BJ (cell line): ENCODE results near the gene ARSB. TPM values are rescaled to one million over a fixed set of nuclear protein-coding genes. Genes with fewer than 3 reads are reported as not detected.

Experiments used
- CTCF ChIA-PET: fragments of 350-600 bp; formaldehyde crosslinking; extraction: SDS; loops from one replicate; lab custom pipeline; 2021; ENCODE audit warnings: antibody characterized with exemption, inconsistent platforms; lab: Yijun Ruan, JAX
- POLR2A ChIA-PET: fragments of 300-600 bp; sonication (Branson Sonifier 250); formaldehyde crosslinking; extraction: SDS; loops from one replicate; lab custom pipeline; 2021; ENCODE audit warnings: antibody characterized with exemption; lab: Charles Lee
- DNase-seq: peaks from one replicate; pipeline ENCODE4 v3.0.0-alpha.2; 2011; ENCODE audit warnings: low read depth
- H3K27me3 ChIP-seq: 2 replicates; pipeline ENCODE4 v1.6.0; 2011; ENCODE audit warnings: low read length; ENCODE audit not compliant: control insufficient read depth, insufficient read depth
- H3K36me3 ChIP-seq: 2 replicates; pipeline ENCODE4 v1.5.1; 2011; ENCODE audit warnings: low read length; ENCODE audit not compliant: control insufficient read depth, insufficient read depth
- H3K4me3 ChIP-seq: 2 replicates; pipeline ENCODE4 v1.5.1; 2011; ENCODE audit warnings: low read depth, mild to moderate bottlenecking, control low read depth, low read length
- polyA plus RNA-seq: library from polyadenylated mRNA; depleted of rRNA; stranded (reverse); fragments of >200 nt; gene quantifications from 2 replicates; pipeline ENCODE4 v1.2.3, GENCODE V29; 2011
- TF ChIP-seq, protein P1 (sequence below): IDR thresholded peaks from 2 replicates; pipeline ENCODE4 v1.5.1; 2011; ENCODE audit warnings: low read depth, mild to moderate bottlenecking, control low read depth, inconsistent platforms, low read length, moderate library complexity; ENCODE audit not compliant: insufficient read depth

Gene ARSB
- polyA plus RNA-seq, 1 experiment = 26.7 TPM

GRCh38 chr5:78747705-78748359 lies 237.3 kb downstream of the ARSB start:
- ChIA-PET POLR2A (no interaction called here), CTCF (interaction anchor here (0.5 to 1.4 kb wide), 4 partner anchors 83 to 211 kb away, joined by 3 to 5 read pairs (median 3); no protein-coding TSS in a partner anchor)

GRCh38 chr5:78747055-78747454 lies 238.1 kb downstream of the ARSB start:
- no peaks in the 10 kb centered on the region; the same call in 1 of the 2 replicates for H3K27me3 ChIP-seq
- TF ChIP-seq, protein P1, sequence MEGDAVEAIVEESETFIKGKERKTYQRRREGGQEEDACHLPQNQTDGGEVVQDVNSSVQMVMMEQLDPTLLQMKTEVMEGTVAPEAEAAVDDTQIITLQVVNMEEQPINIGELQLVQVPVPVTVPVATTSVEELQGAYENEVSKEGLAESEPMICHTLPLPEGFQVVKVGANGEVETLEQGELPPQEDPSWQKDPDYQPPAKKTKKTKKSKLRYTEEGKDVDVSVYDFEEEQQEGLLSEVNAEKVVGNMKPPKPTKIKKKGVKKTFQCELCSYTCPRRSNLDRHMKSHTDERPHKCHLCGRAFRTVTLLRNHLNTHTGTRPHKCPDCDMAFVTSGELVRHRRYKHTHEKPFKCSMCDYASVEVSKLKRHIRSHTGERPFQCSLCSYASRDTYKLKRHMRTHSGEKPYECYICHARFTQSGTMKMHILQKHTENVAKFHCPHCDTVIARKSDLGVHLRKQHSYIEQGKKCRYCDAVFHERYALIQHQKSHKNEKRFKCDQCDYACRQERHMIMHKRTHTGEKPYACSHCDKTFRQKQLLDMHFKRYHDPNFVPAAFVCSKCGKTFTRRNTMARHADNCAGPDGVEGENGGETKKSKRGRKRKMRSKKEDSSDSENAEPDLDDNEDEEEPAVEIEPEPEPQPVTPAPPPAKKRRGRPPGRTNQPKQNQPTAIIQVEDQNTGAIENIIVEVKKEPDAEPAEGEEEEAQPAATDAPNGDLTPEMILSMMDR = no peak
- POLR2A ChIA-PET = no interaction called here
- no peak overlapping the region for H3K4me3 ChIP-seq
- no peaks in the 10 kb centered on the region for H3K36me3 ChIP-seq
- DNase-seq = no peak
- CTCF ChIA-PET = interaction anchor here (0.5 to 1.3 kb wide), 3 partner anchors 117 to 274 kb away, joined by 3 to 5 read pairs (median 3); no protein-coding TSS in a partner anchor

More at GRCh38 chr5:78747705-78748359, 237.3 kb downstream of the ARSB start:
- H3K36me3 ChIP-seq = no peaks in the 10 kb centered on the region
- H3K27me3 ChIP-seq = no peaks in the 10 kb centered on the region; the same call in 1 of the 2 replicates
- TF ChIP-seq, protein P1 = no peak
- no peak overlapping the region for H3K4me3 ChIP-seq
- peak; percentile 78 for DNase-seq

DNA sequence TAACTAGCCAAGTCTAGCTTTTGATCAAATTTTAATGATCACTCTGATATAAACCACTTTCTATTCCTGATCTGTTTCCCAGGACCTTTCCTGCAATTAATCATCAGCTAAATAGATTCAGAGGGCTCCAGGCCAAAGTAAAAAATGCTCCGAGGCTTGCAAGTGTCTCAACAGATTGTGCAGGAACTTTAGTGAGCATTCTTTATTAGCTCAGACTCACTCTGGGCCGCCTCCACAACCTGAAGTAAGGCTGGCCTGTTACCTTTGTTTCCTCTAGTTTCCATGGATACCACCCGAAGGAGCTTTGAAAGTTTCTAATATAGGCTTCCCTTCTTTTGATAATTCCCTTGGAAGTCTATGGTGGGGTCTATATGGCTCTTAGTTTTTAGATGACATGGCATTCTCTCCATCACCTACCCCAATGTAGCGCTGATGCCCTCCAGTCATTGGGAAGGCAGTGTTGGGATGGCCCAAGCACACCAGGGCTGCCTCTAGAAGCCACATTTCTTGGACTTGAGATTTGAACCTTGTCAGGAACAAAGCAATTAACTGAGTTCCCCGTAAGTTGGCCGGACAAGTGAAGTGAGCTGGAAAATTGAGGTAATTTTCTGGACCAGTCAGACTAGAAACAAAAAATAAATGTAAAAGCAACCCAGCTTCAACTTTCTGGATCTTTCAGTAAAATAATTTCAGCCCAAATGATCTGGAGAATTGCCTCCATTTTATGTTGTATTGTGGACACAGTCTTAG lies 238.9 kb downstream of the ARSB start:
- CTCF ChIA-PET = interaction anchor here (0.9 to 1.1 kb wide), 3 partner anchors 13 to 275 kb away, joined by 3 read pairs; no protein-coding TSS in a partner anchor
- no peak for DNase-seq
- POLR2A ChIA-PET = no interaction called here
- Histone ChIP-seq H3K27me3 (no peaks in the 10 kb centered on the region; the same call in 1 of the 2 replicates), H3K4me3 (no peak overlapping the region), H3K36me3 (no peaks in the 10 kb centered on the region)
- TF ChIP-seq, protein P1 = no peak

DNA sequence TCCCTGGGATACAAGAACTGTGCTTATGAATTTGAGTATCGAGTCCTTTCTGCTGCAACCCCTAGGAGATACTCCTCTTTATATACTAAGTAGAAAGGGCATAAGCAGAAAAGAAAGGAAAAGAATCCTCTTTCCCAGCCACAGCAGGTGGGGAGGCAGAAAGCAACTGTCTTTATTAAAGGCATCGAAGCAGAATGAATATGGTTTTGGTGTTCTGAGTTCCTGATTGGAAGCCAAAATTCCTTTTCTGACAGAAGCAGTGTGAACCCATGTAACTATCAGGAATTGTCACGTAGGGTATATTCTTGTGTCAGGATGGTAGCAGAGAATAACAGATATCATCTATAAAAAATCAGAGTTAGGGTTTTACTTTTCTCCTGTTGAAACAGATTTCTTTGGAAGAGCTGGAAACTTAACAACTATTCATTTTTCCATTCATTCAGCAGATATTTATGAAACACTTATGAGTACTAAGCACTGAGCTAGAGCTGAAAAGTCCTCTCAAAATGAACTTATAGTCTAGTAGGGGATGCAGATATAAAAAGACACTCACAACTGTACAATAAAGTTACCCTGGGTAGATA lies 240.1 kb downstream of the ARSB start:
- no peak for DNase-seq
- no peaks in the 10 kb centered on the region; the same call in 1 of the 2 replicates for H3K27me3 ChIP-seq
- CTCF ChIA-PET = interaction anchor here (2.1 kb wide), 1 partner anchor 54 kb away, joined by 5 read pairs; no protein-coding TSS in a partner anchor
- no peak overlapping the region for H3K4me3 ChIP-seq
- POLR2A ChIA-PET = interaction anchor here (0.6 kb wide), 1 partner anchor 968 kb away, joined by 3 read pairs; no protein-coding TSS in a partner anchor
- no peaks in the 10 kb centered on the region for H3K36me3 ChIP-seq
- TF ChIP-seq, protein P1 = no peak
